ENCODE measurements around the gene ABAT.

ABAT gene

GRCh38 chr16:8634991-8635736 lies 39.3 kb upstream of the ABAT start:
- Histone ChIP-seq H3K36me3 (ENCODE audit: control insufficient read depth, insufficient read depth, low read length) (peaks cover 46% of the 10 kb centered on the region), H3K27me3 (ENCODE audit: control insufficient read depth, insufficient read depth, low read length, poor library complexity, severe bottlenecking) (no peaks in the 10 kb centered on the region), H3K4me3 (ENCODE audit: insufficient read depth, low read depth, low read length) (no peak overlapping the region), H3K27ac (ENCODE audit: insufficient read depth, low read depth, low read length, poor library complexity, severe bottlenecking) (no peak overlapping the region), H3K4me1 (ENCODE audit: control insufficient read depth, insufficient read depth, low read length) (no peaks in the 10 kb centered on the region), H3K9me3 (ENCODE audit: control insufficient read depth, low read length) (no peaks in the 10 kb centered on the region)
- WGBS, 2 experiments = 79 to 81% methylated on average over 18 of the region's 18 CpGs

GRCh38 chr16:8639694-8640093 lies 34.7 kb upstream of the ABAT start:
- Histone ChIP-seq H3K4me1 (ENCODE audit: control insufficient read depth, insufficient read depth, low read length) (no peaks in the 10 kb centered on the region), H3K36me3 (ENCODE audit: control insufficient read depth, insufficient read depth, low read length) (peaks cover 72% of the 10 kb centered on the region), H3K9me3 (ENCODE audit: control insufficient read depth, low read length) (no peaks in the 10 kb centered on the region), H3K27ac (ENCODE audit: insufficient read depth, low read depth, low read length, poor library complexity, severe bottlenecking) (no peak overlapping the region), H3K27me3 (ENCODE audit: control insufficient read depth, insufficient read depth, low read length, poor library complexity, severe bottlenecking) (no peaks in the 10 kb centered on the region), H3K4me3 (ENCODE audit: insufficient read depth, low read depth, low read length) (no peak overlapping the region)
- 80 to 81% methylated on average over 13 of the region's 13 CpGs for WGBS, 2 experiments

- no peaks in the 10 kb centered on the region for H3K4me1 ChIP-seq (ENCODE audit: control insufficient read depth, insufficient read depth, low read length)
- no peaks in the 10 kb centered on the region for H3K9me3 ChIP-seq (ENCODE audit: control insufficient read depth, low read length)
- no peak overlapping the region for H3K4me3 ChIP-seq (ENCODE audit: insufficient read depth, low read depth, low read length)
- 85 to 87% methylated on average over 9 of the region's 9 CpGs for WGBS, 2 experiments
- no peaks in the 10 kb centered on the region for H3K27me3 ChIP-seq (ENCODE audit: control insufficient read depth, insufficient read depth, low read length, poor library complexity, severe bottlenecking)
- H3K36me3 ChIP-seq (ENCODE audit: control insufficient read depth, insufficient read depth, low read length) = peaks cover 74% of the 10 kb centered on the region
- no peak overlapping the region for H3K27ac ChIP-seq (ENCODE audit: insufficient read depth, low read depth, low read length, poor library complexity, severe bottlenecking)
These were observed 32.7 kb upstream of the ABAT start for GRCh38 chr16:8641671-8642070.

GRCh38 chr16:8642146-8642545 lies 32.3 kb upstream of the ABAT start:
- Histone ChIP-seq H3K27ac (ENCODE audit: insufficient read depth, low read depth, low read length, poor library complexity, severe bottlenecking) (no peak overlapping the region), H3K4me1 (ENCODE audit: control insufficient read depth, insufficient read depth, low read length) (no peaks in the 10 kb centered on the region), H3K27me3 (ENCODE audit: control insufficient read depth, insufficient read depth, low read length, poor library complexity, severe bottlenecking) (no peaks in the 10 kb centered on the region), H3K4me3 (ENCODE audit: insufficient read depth, low read depth, low read length) (no peak overlapping the region), H3K36me3 (ENCODE audit: control insufficient read depth, insufficient read depth, low read length) (peaks cover 74% of the 10 kb centered on the region), H3K9me3 (ENCODE audit: control insufficient read depth, low read length) (no peaks in the 10 kb centered on the region)
- 90 to 91% methylated on average over 16 of the region's 16 CpGs for WGBS, 2 experiments

- H3K9me3 ChIP-seq (ENCODE audit: control insufficient read depth, low read length) = no peaks in the 10 kb centered on the region
- H3K36me3 ChIP-seq (ENCODE audit: control insufficient read depth, insufficient read depth, low read length) = peaks cover 72% of the 10 kb centered on the region
- no peaks in the 10 kb centered on the region for H3K27me3 ChIP-seq (ENCODE audit: control insufficient read depth, insufficient read depth, low read length, poor library complexity, severe bottlenecking)
- H3K4me1 ChIP-seq (ENCODE audit: control insufficient read depth, insufficient read depth, low read length) = no peaks in the 10 kb centered on the region
- 93% methylated on average over 29 of the region's 29 CpGs for WGBS, 2 experiments
- H3K4me3 ChIP-seq (ENCODE audit: insufficient read depth, low read depth, low read length) = no peak overlapping the region
- no peak overlapping the region for H3K27ac ChIP-seq (ENCODE audit: insufficient read depth, low read depth, low read length, poor library complexity, severe bottlenecking)
These were observed 29.9 kb upstream of the ABAT start for GRCh38 chr16:8644211-8645140.

- no peaks in the 10 kb centered on the region for H3K4me1 ChIP-seq (ENCODE audit: control insufficient read depth, insufficient read depth, low read length)
- no peaks in the 10 kb centered on the region for H3K9me3 ChIP-seq (ENCODE audit: control insufficient read depth, low read length)
- no peak overlapping the region for H3K27ac ChIP-seq (ENCODE audit: insufficient read depth, low read depth, low read length, poor library complexity, severe bottlenecking)
- H3K27me3 ChIP-seq (ENCODE audit: control insufficient read depth, insufficient read depth, low read length, poor library complexity, severe bottlenecking) = no peaks in the 10 kb centered on the region
- 86% methylated on average over 11 of the region's 11 CpGs for WGBS, 2 experiments
- peaks cover 71% of the 10 kb centered on the region for H3K36me3 ChIP-seq (ENCODE audit: control insufficient read depth, insufficient read depth, low read length)
- no peak overlapping the region for H3K4me3 ChIP-seq (ENCODE audit: insufficient read depth, low read depth, low read length)
These were observed 29.3 kb upstream of the ABAT start for GRCh38 chr16:8645141-8645521.

- Histone ChIP-seq H3K4me1 (ENCODE audit: control insufficient read depth, insufficient read depth, low read length) (no peaks in the 10 kb centered on the region), H3K36me3 (ENCODE audit: control insufficient read depth, insufficient read depth, low read length) (peaks cover 71% of the 10 kb centered on the region), H3K9me3 (ENCODE audit: control insufficient read depth, low read length) (no peaks in the 10 kb centered on the region), H3K4me3 (ENCODE audit: insufficient read depth, low read depth, low read length) (no peak overlapping the region), H3K27ac (ENCODE audit: insufficient read depth, low read depth, low read length, poor library complexity, severe bottlenecking) (no peak overlapping the region), H3K27me3 (ENCODE audit: control insufficient read depth, insufficient read depth, low read length, poor library complexity, severe bottlenecking) (no peaks in the 10 kb centered on the region)
- 89 to 91% methylated on average over 13 of the region's 13 CpGs for WGBS, 2 experiments
These were observed 28.6 kb upstream of the ABAT start for GRCh38 chr16:8645831-8646230.

- Histone ChIP-seq H3K36me3 (ENCODE audit: control insufficient read depth, insufficient read depth, low read length) (peaks cover 64% of the 10 kb centered on the region), H3K27ac (ENCODE audit: insufficient read depth, low read depth, low read length, poor library complexity, severe bottlenecking) (no peak overlapping the region), H3K9me3 (ENCODE audit: control insufficient read depth, low read length) (no peaks in the 10 kb centered on the region), H3K27me3 (ENCODE audit: control insufficient read depth, insufficient read depth, low read length, poor library complexity, severe bottlenecking) (no peaks in the 10 kb centered on the region), H3K4me3 (ENCODE audit: insufficient read depth, low read depth, low read length) (no peak overlapping the region), H3K4me1 (ENCODE audit: control insufficient read depth, insufficient read depth, low read length) (no peaks in the 10 kb centered on the region)
- WGBS, 2 experiments = 95% methylated on average over 13 of the region's 13 CpGs
These were observed 27.9 kb upstream of the ABAT start for GRCh38 chr16:8646326-8647053.

- 73 to 74% methylated on average over 9 of the region's 9 CpGs for WGBS, 2 experiments
- H3K27me3 ChIP-seq (ENCODE audit: control insufficient read depth, insufficient read depth, low read length, poor library complexity, severe bottlenecking) = no peaks in the 10 kb centered on the region
- H3K4me1 ChIP-seq (ENCODE audit: control insufficient read depth, insufficient read depth, low read length) = no peaks in the 10 kb centered on the region
- H3K4me3 ChIP-seq (ENCODE audit: insufficient read depth, low read depth, low read length) = no peak overlapping the region
- H3K9me3 ChIP-seq (ENCODE audit: control insufficient read depth, low read length) = no peaks in the 10 kb centered on the region
- no peak overlapping the region for H3K27ac ChIP-seq (ENCODE audit: insufficient read depth, low read depth, low read length, poor library complexity, severe bottlenecking)
- H3K36me3 ChIP-seq (ENCODE audit: control insufficient read depth, insufficient read depth, low read length) = peaks cover 51% of the 10 kb centered on the region
These were observed 26.6 kb upstream of the ABAT start for GRCh38 chr16:8647721-8648318.

Data from ectodermal cell (in vitro differentiated cells).